HepG2 (cell line): ENCODE measurements around the gene RANBP3. TPM values are rescaled to one million over a fixed set of nuclear protein-coding genes. Genes with fewer than 3 reads are reported as not detected.

Experiments
- ATAC-seq: fragments of 200-7000 bp; cut with Tn5 transposase; 3 replicates; pipeline ENCODE4 v1.9.1; 2020; ENCODE audit warnings: mild to moderate bottlenecking, moderate library complexity
- BruUV-seq: library from RNA; stranded (reverse); fragments of 400-500 nt; replicated peaks from 2 replicates; lab custom pipeline; 2021; lab: Mats Ljungman, UMichigan
- CTCF ChIA-PET: fragments of 300-600 bp; formaldehyde crosslinking; extraction: SDS; loops from one replicate; lab custom pipeline; 2021; ENCODE audit warnings: low total read pairs, inconsistent platforms, low intra/inter-chr PET ratio; lab: Yijun Ruan, JAX
- POLR2A ChIA-PET: fragments of 350-600 bp; sonication (Branson Sonifier 250); formaldehyde crosslinking; loops from one replicate; lab custom pipeline; 2020; ENCODE audit warnings: antibody characterized with exemption, inconsistent platforms; lab: Yijun Ruan, JAX
- DNase-seq: peaks from one replicate; pipeline ENCODE4 v3.0.0-alpha.2; 2015; ENCODE audit warnings: low spot score
- FAIRE-seq: peaks from 3 replicates; lab custom pipeline; 2011; peaks lifted over from hg19 to GRCh38; lab: Jason Lieb, UNC
- H2AFZ ChIP-seq: one replicate; pipeline ENCODE4 v1.6.1; 2011; ENCODE audit warnings: low read length, inconsistent platforms
- H3K27ac ChIP-seq: fragments of 300-600 bp; 3 replicates; pipeline ENCODE4 v1.8.0; 2011; ENCODE audit warnings: mixed run types, mild to moderate bottlenecking, mixed read lengths, low read length, inconsistent platforms; ENCODE audit not compliant: insufficient read depth; ENCODE audit errors: extremely low read length
- H3K27me3 ChIP-seq, 2 experiments: fragments of 200-600 bp in 1 of 2; 2 replicates in 1 of 2; 3 replicates in 1 of 2; pipeline versions ENCODE4 v1.6.0 to v1.8.0; 2011; ENCODE audit warnings: low read length in 2 of 2, mild to moderate bottlenecking in 2 of 2, moderate library complexity in 2 of 2, inconsistent platforms in 1 of 2; ENCODE audit not compliant: insufficient read depth in 2 of 2, control insufficient read depth in 1 of 2
- H3K36me3 ChIP-seq, 2 experiments: fragments of 200-600 bp in 1 of 2; replicated peaks in 1 of 2; 2 replicates in 1 of 2; 3 replicates in 1 of 2; pipeline versions ENCODE4 v1.5.1 to v1.8.0; 2011; ENCODE audit warnings: low read length in 2 of 2, inconsistent platforms in 1 of 2; ENCODE audit not compliant: insufficient read depth in 2 of 2, control insufficient read depth in 1 of 2
- H3K4me1 ChIP-seq: 2 replicates; pipeline ENCODE4 v1.5.1; 2012; ENCODE audit warnings: low read length, inconsistent platforms; ENCODE audit not compliant: insufficient read depth
- H3K4me2 ChIP-seq: 2 replicates; pipeline ENCODE4 v1.6.0; 2011; ENCODE audit warnings: low read depth, low read length, inconsistent platforms
- H3K4me3 ChIP-seq, 3 experiments: fragments of 200-600 bp in 1 of 3; sonication (generic), shearing (Covaris generic) in 1 of 3; replicated peaks in 1 of 3; 2 replicates each; pipeline ENCODE4 v1.5.1; 2011 to 2016; ENCODE audit warnings: low read length in 3 of 3, inconsistent platforms in 2 of 3, low read depth in 2 of 3, mild to moderate bottlenecking in 2 of 3, control low read depth in 1 of 3, mixed read lengths in 1 of 3; ENCODE audit not compliant: insufficient read depth in 1 of 3
- H3K79me2 ChIP-seq: one replicate; pipeline ENCODE4 v1.6.1; 2011; ENCODE audit warnings: low read length, inconsistent platforms; ENCODE audit not compliant: insufficient read depth
- H3K9ac ChIP-seq: 2 replicates; pipeline ENCODE4 v1.6.0; 2011; ENCODE audit warnings: mild to moderate bottlenecking, low read depth, low read length, inconsistent platforms; ENCODE audit not compliant: insufficient read depth
- H3K9me3 ChIP-seq: 2 replicates; pipeline ENCODE4 v1.5.1; 2012; ENCODE audit warnings: mild to moderate bottlenecking, low read length
- H4K20me1 ChIP-seq: 2 replicates; pipeline ENCODE4 v1.6.0; 2011; ENCODE audit warnings: inconsistent platforms, mild to moderate bottlenecking, low read length, moderate library complexity; ENCODE audit not compliant: insufficient read depth
- ATF1 ChIP-seq: IDR thresholded peaks from 2 replicates; pipeline ENCODE4 v1.6.1; 2016; ENCODE audit warnings: mild to moderate bottlenecking, control low read depth
- FIP1L1 ChIP-seq: fragments of 200-400 bp; formaldehyde crosslinking; IDR thresholded peaks from 2 replicates; pipeline ENCODE4 v1.6.1; 2018; ENCODE audit warnings: low read depth, mild to moderate bottlenecking, low read length, moderate library complexity, borderline replicate concordance; ENCODE audit not compliant: insufficient read depth
- ISL2 ChIP-seq: sonication (generic); formaldehyde crosslinking; IDR thresholded peaks from 2 replicates; pipeline ENCODE4 v1.5.0; 2020; ENCODE audit warnings: missing genetic modification reagents
- MYC ChIP-seq: sonication (generic); formaldehyde crosslinking; IDR thresholded peaks from 2 replicates; pipeline ENCODE4 v1.9.0; 2021; ENCODE audit warnings: missing genetic modification reagents, borderline replicate concordance
- MYNN ChIP-seq: sonication (generic); formaldehyde crosslinking; IDR thresholded peaks from 2 replicates; pipeline ENCODE4 v1.4.0; 2020; ENCODE audit warnings: mild to moderate bottlenecking, low read depth, missing genetic modification reagents
- SYNCRIP ChIP-seq: fragments of 200-400 bp; formaldehyde crosslinking; IDR thresholded peaks from 2 replicates; pipeline ENCODE4 v1.6.1; 2018; ENCODE audit warnings: mild to moderate bottlenecking, low read depth, low read length; ENCODE audit not compliant: insufficient read depth
- ZFP36 ChIP-seq: fragments of 150-350 bp; IDR thresholded peaks from 2 replicates; pipeline ENCODE4 v1.6.1; 2018; ENCODE audit warnings: borderline replicate concordance, low read length, low read depth; ENCODE audit not compliant: partially characterized antibody
- ZNF20 ChIP-seq: sonication (generic); formaldehyde crosslinking; IDR thresholded peaks from 2 replicates; pipeline ENCODE4 v1.4.0; 2020; ENCODE audit warnings: mild to moderate bottlenecking, moderate library complexity, missing genetic modification reagents
- ZNF615 ChIP-seq: sonication (generic); formaldehyde crosslinking; IDR thresholded peaks from 2 replicates; pipeline ENCODE4 v1.5.0; 2020; ENCODE audit warnings: mild to moderate bottlenecking, missing genetic modification reagents, borderline replicate concordance
- ZNF703 ChIP-seq: sonication (generic); formaldehyde crosslinking; IDR thresholded peaks from 2 replicates; pipeline ENCODE4 v1.5.1; 2020; ENCODE audit warnings: missing genetic modification reagents, mild to moderate bottlenecking, moderate library complexity, borderline replicate concordance
- WGBS: methylation state at CpG from one replicate; pipeline ENCODE4 v1.1.6; 2017; ENCODE audit warnings: low lambda C conversion rate; 5-methylcytosine and 5-hydroxymethylcytosine counted together
- in situ Hi-C: cut with HindIII; loops from 2 replicates; pipeline ENCODE4 v1.10.0; 2017; ENCODE audit warnings: low pct_unique_long_range_greater_than_20kb; ENCODE audit not compliant: extremely low pct_ligation_motif_present
- intact Hi-C: fragments of 100-400 bp; cut with micrococcal nuclease; formaldehyde crosslinking; loops from one replicate; pipeline ENCODE4 v1.10.0; 2022; ENCODE audit not compliant: unreplicated experiment
- polyA plus RNA-seq, 8 experiments: library from polyadenylated mRNA; depleted of rRNA in 3 of 8; stranded (reverse) in 7 of 8; unstranded in 1 of 8; fragments of >200 nt; fragmentation: Illumina TruSeq in 4 of 8; extraction: Trizol in 4 of 8; gene quantifications; 2 replicates each; pipeline versions ENCODE4 v1.2.1 to v1.2.3, GENCODE V29; 2011 to 2016; ENCODE audit warnings: low read depth in 4 of 8, missing spikeins in 1 of 8, mixed read lengths in 1 of 8; ENCODE audit not compliant: insufficient read depth in 1 of 8
- total RNA-seq, 5 experiments: library from RNA; depleted of rRNA; stranded (reverse); fragments of >200 nt; fragmentation: Illumina TruSeq; extraction: Trizol; gene quantifications; 2 replicates each; pipeline ENCODE4 v1.2.3, GENCODE V29; 2016; ENCODE audit warnings: low read depth in 1 of 5
- TF ChIP-seq, protein P1 (sequence below): sonication (generic); formaldehyde crosslinking; IDR thresholded peaks from 2 replicates; pipeline ENCODE4 v1.4.0; 2020; ENCODE audit warnings: missing genetic modification reagents, borderline replicate concordance

RANBP3 gene
- total and polyA plus RNA-seq, 2 of the 13 experiments (the other 11 are each of a cell fraction or from before 2014, with no cell fraction given), result 39.5 to 149 TPM

GRCh38 chr19:5934069-5934401 is 43.9 kb downstream of the RANBP3 start:
- 96% methylated on average over 5 of the region's 5 CpGs for WGBS
- Histone ChIP-seq H3K4me1 (no peaks in the 10 kb centered on the region), H3K4me2 (no peak overlapping the region), H3K27me3 (no peaks in the 10 kb centered on the region), H3K9me3 (no peaks in the 10 kb centered on the region), H3K36me3 (peaks cover 54 to 87% of the 10 kb centered on the region in 2 experiments), H3K4me3 (no peak overlapping the region), H3K79me2 (peaks cover 31% of the 10 kb centered on the region), H2AFZ (no peak overlapping the region), H3K9ac (no peak overlapping the region), H3K27ac (no peak overlapping the region)
- no TSS peak for BruUV-seq
- DNase-seq (no peak), FAIRE-seq (no peak), ATAC-seq (no peak)
- ChIA-PET CTCF (no interaction called here), POLR2A (interaction anchor here (0.5 to 1.1 kb wide), 2 partner anchors 10 to 21 kb away, joined by 3 read pairs; no protein-coding TSS in a partner anchor)
- intact Hi-C loops (no loop called here), in situ Hi-C loops (no loop called here)
- TF ChIP-seq SYNCRIP (no peak), ZNF703 (CRISPR knock-in tag) (no peak), ZNF20 (CRISPR knock-in tag) (no peak), ZFP36 (no peak), MYNN (no peak), ATF1 (no peak), ZNF615 (CRISPR knock-in tag) (no peak), ISL2 (no peak), FIP1L1 (no peak), MYC (CRISPR knock-in tag) (no peak)
- TF ChIP-seq, protein P1, sequence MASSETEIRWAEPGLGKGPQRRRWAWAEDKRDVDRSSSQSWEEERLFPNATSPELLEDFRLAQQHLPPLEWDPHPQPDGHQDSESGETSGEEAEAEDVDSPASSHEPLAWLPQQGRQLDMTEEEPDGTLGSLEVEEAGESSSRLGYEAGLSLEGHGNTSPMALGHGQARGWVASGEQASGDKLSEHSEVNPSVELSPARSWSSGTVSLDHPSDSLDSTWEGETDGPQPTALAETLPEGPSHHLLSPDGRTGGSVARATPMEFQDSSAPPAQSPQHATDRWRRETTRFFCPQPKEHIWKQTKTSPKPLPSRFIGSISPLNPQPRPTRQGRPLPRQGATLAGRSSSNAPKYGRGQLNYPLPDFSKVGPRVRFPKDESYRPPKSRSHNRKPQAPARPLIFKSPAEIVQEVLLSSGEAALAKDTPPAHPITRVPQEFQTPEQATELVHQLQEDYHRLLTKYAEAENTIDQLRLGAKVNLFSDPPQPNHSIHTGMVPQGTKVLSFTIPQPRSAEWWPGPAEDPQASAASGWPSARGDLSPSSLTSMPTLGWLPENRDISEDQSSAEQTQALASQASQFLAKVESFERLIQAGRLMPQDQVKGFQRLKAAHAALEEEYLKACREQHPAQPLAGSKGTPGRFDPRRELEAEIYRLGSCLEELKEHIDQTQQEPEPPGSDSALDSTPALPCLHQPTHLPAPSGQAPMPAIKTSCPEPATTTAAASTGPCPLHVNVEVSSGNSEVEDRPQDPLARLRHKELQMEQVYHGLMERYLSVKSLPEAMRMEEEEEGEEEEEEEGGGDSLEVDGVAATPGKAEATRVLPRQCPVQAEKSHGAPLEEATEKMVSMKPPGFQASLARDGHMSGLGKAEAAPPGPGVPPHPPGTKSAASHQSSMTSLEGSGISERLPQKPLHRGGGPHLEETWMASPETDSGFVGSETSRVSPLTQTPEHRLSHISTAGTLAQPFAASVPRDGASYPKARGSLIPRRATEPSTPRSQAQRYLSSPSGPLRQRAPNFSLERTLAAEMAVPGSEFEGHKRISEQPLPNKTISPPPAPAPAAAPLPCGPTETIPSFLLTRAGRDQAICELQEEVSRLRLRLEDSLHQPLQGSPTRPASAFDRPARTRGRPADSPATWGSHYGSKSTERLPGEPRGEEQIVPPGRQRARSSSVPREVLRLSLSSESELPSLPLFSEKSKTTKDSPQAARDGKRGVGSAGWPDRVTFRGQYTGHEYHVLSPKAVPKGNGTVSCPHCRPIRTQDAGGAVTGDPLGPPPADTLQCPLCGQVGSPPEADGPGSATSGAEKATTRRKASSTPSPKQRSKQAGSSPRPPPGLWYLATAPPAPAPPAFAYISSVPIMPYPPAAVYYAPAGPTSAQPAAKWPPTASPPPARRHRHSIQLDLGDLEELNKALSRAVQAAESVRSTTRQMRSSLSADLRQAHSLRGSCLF, result no peak
- TF ChIP-seq, all 625 proteins: peak for 0
- peaks cover 36% of the 10 kb centered on the region; the same call in 1 of the 2 replicates for H4K20me1 ChIP-seq
